HepG2 (cell line): Measurements from ENCODE around the gene FNDC3B. TPM values are rescaled to one million over a fixed set of nuclear protein-coding genes. Genes with fewer than 3 reads are reported as not detected.

ENCODE experiments used
- ATAC-seq: fragments of 200-7000 bp; cut with Tn5 transposase; 3 replicates; pipeline ENCODE4 v1.9.1; 2020; ENCODE audit warnings: mild to moderate bottlenecking, moderate library complexity
- BruUV-seq: library from RNA; stranded (reverse); fragments of 400-500 nt; replicated peaks from 2 replicates; lab custom pipeline; 2021; lab: Mats Ljungman, UMichigan
- CTCF ChIA-PET: fragments of 300-600 bp; formaldehyde crosslinking; extraction: SDS; loops from one replicate; lab custom pipeline; 2021; ENCODE audit warnings: low total read pairs, inconsistent platforms, low intra/inter-chr PET ratio; lab: Yijun Ruan, JAX
- POLR2A ChIA-PET: fragments of 350-600 bp; sonication (Branson Sonifier 250); formaldehyde crosslinking; loops from one replicate; lab custom pipeline; 2020; ENCODE audit warnings: antibody characterized with exemption, inconsistent platforms; lab: Yijun Ruan, JAX
- DNase-seq: peaks from one replicate; pipeline ENCODE4 v3.0.0-alpha.2; 2015; ENCODE audit warnings: low spot score
- FAIRE-seq: peaks from 3 replicates; lab custom pipeline; 2011; peaks lifted over from hg19 to GRCh38; lab: Jason Lieb, UNC
- H2AFZ ChIP-seq: one replicate; pipeline ENCODE4 v1.6.1; 2011; ENCODE audit warnings: low read length, inconsistent platforms
- H3K27ac ChIP-seq: fragments of 300-600 bp; 3 replicates; pipeline ENCODE4 v1.8.0; 2011; ENCODE audit warnings: mixed run types, mild to moderate bottlenecking, mixed read lengths, low read length, inconsistent platforms; ENCODE audit not compliant: insufficient read depth; ENCODE audit errors: extremely low read length
- H3K27me3 ChIP-seq, 2 experiments: fragments of 200-600 bp in 1 of 2; 2 replicates in 1 of 2; 3 replicates in 1 of 2; pipeline versions ENCODE4 v1.6.0 to v1.8.0; 2011; ENCODE audit warnings: low read length in 2 of 2, mild to moderate bottlenecking in 2 of 2, moderate library complexity in 2 of 2, inconsistent platforms in 1 of 2; ENCODE audit not compliant: insufficient read depth in 2 of 2, control insufficient read depth in 1 of 2
- H3K36me3 ChIP-seq, 2 experiments: fragments of 200-600 bp in 1 of 2; replicated peaks in 1 of 2; 2 replicates in 1 of 2; 3 replicates in 1 of 2; pipeline versions ENCODE4 v1.5.1 to v1.8.0; 2011; ENCODE audit warnings: low read length in 2 of 2, inconsistent platforms in 1 of 2; ENCODE audit not compliant: insufficient read depth in 2 of 2, control insufficient read depth in 1 of 2
- H3K4me1 ChIP-seq: 2 replicates; pipeline ENCODE4 v1.5.1; 2012; ENCODE audit warnings: low read length, inconsistent platforms; ENCODE audit not compliant: insufficient read depth
- H3K4me2 ChIP-seq: 2 replicates; pipeline ENCODE4 v1.6.0; 2011; ENCODE audit warnings: low read depth, low read length, inconsistent platforms
- H3K4me3 ChIP-seq, 3 experiments: fragments of 200-600 bp in 1 of 3; sonication (generic), shearing (Covaris generic) in 1 of 3; replicated peaks in 1 of 3; 2 replicates each; pipeline ENCODE4 v1.5.1; 2011 to 2016; ENCODE audit warnings: low read length in 3 of 3, inconsistent platforms in 2 of 3, low read depth in 2 of 3, mild to moderate bottlenecking in 2 of 3, control low read depth in 1 of 3, mixed read lengths in 1 of 3; ENCODE audit not compliant: insufficient read depth in 1 of 3
- H3K79me2 ChIP-seq: one replicate; pipeline ENCODE4 v1.6.1; 2011; ENCODE audit warnings: low read length, inconsistent platforms; ENCODE audit not compliant: insufficient read depth
- H3K9ac ChIP-seq: 2 replicates; pipeline ENCODE4 v1.6.0; 2011; ENCODE audit warnings: mild to moderate bottlenecking, low read depth, low read length, inconsistent platforms; ENCODE audit not compliant: insufficient read depth
- H3K9me3 ChIP-seq: 2 replicates; pipeline ENCODE4 v1.5.1; 2012; ENCODE audit warnings: mild to moderate bottlenecking, low read length
- H4K20me1 ChIP-seq: 2 replicates; pipeline ENCODE4 v1.6.0; 2011; ENCODE audit warnings: inconsistent platforms, mild to moderate bottlenecking, low read length, moderate library complexity; ENCODE audit not compliant: insufficient read depth
- AGO1 ChIP-seq: fragments of 200-400 bp; formaldehyde crosslinking; IDR thresholded peaks from 2 replicates; pipeline ENCODE4 v1.6.1; 2017; ENCODE audit warnings: mild to moderate bottlenecking, low read depth, low read length, moderate library complexity; ENCODE audit not compliant: poor library complexity, severe bottlenecking
- ATF3 ChIP-seq: sonication (generic); formaldehyde crosslinking; IDR thresholded peaks from 2 replicates; pipeline ENCODE4 v1.4.0; 2020; ENCODE audit warnings: missing genetic modification reagents
- ELF4 ChIP-seq: sonication (generic); formaldehyde crosslinking; IDR thresholded peaks from 2 replicates; pipeline ENCODE4 v1.5.0; 2020; ENCODE audit warnings: missing genetic modification reagents, mild to moderate bottlenecking, moderate library complexity, borderline replicate concordance
- FOXP1 ChIP-seq, 2 experiments: fragments of 450-650 bp in 1 of 2; IDR thresholded peaks; 2 replicates each; pipeline ENCODE4 v1.6.1; 2017 to 2018; ENCODE audit warnings: antibody characterized with exemption in 1 of 2
- ISL2 ChIP-seq: sonication (generic); formaldehyde crosslinking; IDR thresholded peaks from 2 replicates; pipeline ENCODE4 v1.5.0; 2020; ENCODE audit warnings: missing genetic modification reagents
- MED8 ChIP-seq: sonication (generic); formaldehyde crosslinking; IDR thresholded peaks from 2 replicates; pipeline ENCODE4 v1.8.1; 2023; ENCODE audit warnings: mild to moderate bottlenecking, missing genetic modification reagents; ENCODE audit not compliant: insufficient replicate concordance
- NCOA2 ChIP-seq: sonication (generic); formaldehyde crosslinking; IDR thresholded peaks from 2 replicates; pipeline ENCODE4 v1.8.0; 2022; ENCODE audit warnings: inconsistent platforms
- NFKBIZ ChIP-seq: IDR thresholded peaks from 2 replicates; pipeline ENCODE4 v1.6.1; 2018; ENCODE audit warnings: missing genetic modification reagents, missing compliant biosample characterization
- RARG ChIP-seq: sonication (generic); formaldehyde crosslinking; IDR thresholded peaks from 2 replicates; pipeline ENCODE4 v1.4.0; 2020; ENCODE audit warnings: low read depth, mild to moderate bottlenecking, missing genetic modification reagents
- RBM22 ChIP-seq: fragments of 200-400 bp; formaldehyde crosslinking; optimal IDR thresholded peaks from 2 replicates; pipeline ENCODE3; 2017; ENCODE audit warnings: mild to moderate bottlenecking, low read length, moderate library complexity
- SKI ChIP-seq: fragments of 450-650 bp; IDR thresholded peaks from one replicate; pipeline ENCODE4 v1.6.1; 2018; ENCODE audit warnings: mild to moderate bottlenecking; ENCODE audit not compliant: partially characterized antibody
- ZMAT5 ChIP-seq: sonication (generic); formaldehyde crosslinking; IDR thresholded peaks from 2 replicates; pipeline ENCODE4 v1.5.0; 2020; ENCODE audit warnings: mild to moderate bottlenecking, low read depth, missing genetic modification reagents, borderline replicate concordance
- ZNF260 ChIP-seq: sonication (generic); formaldehyde crosslinking; IDR thresholded peaks from 2 replicates; pipeline ENCODE4 v1.4.0; 2020; ENCODE audit warnings: missing genetic modification reagents, low read depth, mild to moderate bottlenecking, borderline replicate concordance
- ZNF3 ChIP-seq: IDR thresholded peaks from 2 replicates; pipeline ENCODE4 v1.7.0; 2017; ENCODE audit warnings: inconsistent platforms
- ZNF747 ChIP-seq: sonication (generic); formaldehyde crosslinking; IDR thresholded peaks from 2 replicates; pipeline ENCODE4 v1.8.1; 2023; ENCODE audit warnings: missing genetic modification reagents, mild to moderate bottlenecking, borderline replicate concordance
- ZSCAN5A ChIP-seq: sonication (generic); formaldehyde crosslinking; IDR thresholded peaks from 2 replicates; pipeline ENCODE4 v1.8.0; 2022; ENCODE audit warnings: mild to moderate bottlenecking, missing genetic modification reagents, borderline replicate concordance
- WGBS: methylation state at CpG from one replicate; pipeline ENCODE4 v1.1.6; 2017; ENCODE audit warnings: low lambda C conversion rate; 5-methylcytosine and 5-hydroxymethylcytosine counted together
- in situ Hi-C: cut with HindIII; loops from 2 replicates; pipeline ENCODE4 v1.10.0; 2017; ENCODE audit warnings: low pct_unique_long_range_greater_than_20kb; ENCODE audit not compliant: extremely low pct_ligation_motif_present
- intact Hi-C: fragments of 100-400 bp; cut with micrococcal nuclease; formaldehyde crosslinking; loops from one replicate; pipeline ENCODE4 v1.10.0; 2022; ENCODE audit not compliant: unreplicated experiment
- polyA plus RNA-seq, 8 experiments: library from polyadenylated mRNA; depleted of rRNA in 3 of 8; stranded (reverse) in 7 of 8; unstranded in 1 of 8; fragments of >200 nt; fragmentation: Illumina TruSeq in 4 of 8; extraction: Trizol in 4 of 8; gene quantifications; 2 replicates each; pipeline versions ENCODE4 v1.2.1 to v1.2.3, GENCODE V29; 2011 to 2016; ENCODE audit warnings: low read depth in 4 of 8, missing spikeins in 1 of 8, mixed read lengths in 1 of 8; ENCODE audit not compliant: insufficient read depth in 1 of 8
- total RNA-seq, 5 experiments: library from RNA; depleted of rRNA; stranded (reverse); fragments of >200 nt; fragmentation: Illumina TruSeq; extraction: Trizol; gene quantifications; 2 replicates each; pipeline ENCODE4 v1.2.3, GENCODE V29; 2016; ENCODE audit warnings: low read depth in 1 of 5

Gene FNDC3B
- total and polyA plus RNA-seq, 2 of the 13 experiments (the other 11 are each of a cell fraction or from before 2014, with no cell fraction given), result 74.8 to 103 TPM

- no peak overlapping the region for H3K27ac ChIP-seq
- no peak overlapping the region for H3K4me3 ChIP-seq
- intact Hi-C loops (no loop called here), in situ Hi-C loops (no loop called here)
- ATAC-seq, result no peak
- WGBS, result 95% methylated on average over 11 of the region's 11 CpGs
- H2AFZ ChIP-seq, result no peak overlapping the region
- H3K27me3 ChIP-seq, result no peaks in the 10 kb centered on the region
- peak; percentile 82 for TF ChIP-seq RBM22
- no peak for TF ChIP-seq ELF4 (CRISPR knock-in tag)
- H4K20me1 ChIP-seq, result peaks cover 95% of the 10 kb centered on the region
- no peaks in the 10 kb centered on the region for H3K9me3 ChIP-seq
- DNase-seq, result no peak
- no peak for FAIRE-seq
- H3K79me2 ChIP-seq, result peaks cover 94% of the 10 kb centered on the region
- ChIA-PET POLR2A (no interaction called here), CTCF (no interaction called here)
- H3K4me1 ChIP-seq, result peaks cover 42% of the 10 kb centered on the region
- no TSS peak for BruUV-seq
- peaks cover 10 to 50% of the 10 kb centered on the region in 2 experiments for H3K36me3 ChIP-seq
- H3K9ac ChIP-seq, result no peak overlapping the region
- H3K4me2 ChIP-seq, result no peak overlapping the region
These were observed 149.1 kb downstream of the FNDC3B start for GRCh38 chr3:172188511-172188910.

- CTCF ChIA-PET, result no interaction called here
- Histone ChIP-seq H3K27ac (peak overlapping the region; percentile 2), H4K20me1 (peaks cover 95% of the 10 kb centered on the region)
These were observed 149.8 kb downstream of the FNDC3B start for GRCh38 chr3:172189213-172189612.

More at GRCh38 chr3:172189213-172189612, 149.8 kb downstream of the FNDC3B start:
- peaks cover 10 to 52% of the 10 kb centered on the region in 2 experiments for H3K36me3 ChIP-seq
- in situ Hi-C loops, result no loop called here
- 97% methylated on average over 2 of the region's 2 CpGs for WGBS
- ATAC-seq (no peak), DNase-seq (no peak), FAIRE-seq (no peak)
- TF ChIP-seq NFKBIZ (no peak), SKI (no peak), ZSCAN5A (CRISPR knock-in tag) (no peak), NCOA2 (no peak), ISL2 (CRISPR knock-in tag) (no peak), FOXP1 (IDR thresholded peaks at IDR 0.05) (no peak), FOXP1 (CRISPR knock-in tag; IDR thresholded peaks at IDR 0.05) (no peak), AGO1 (no peak), ZNF260 (no peak), ZNF747 (CRISPR knock-in tag) (no peak), ATF3 (CRISPR knock-in tag) (no peak), MED8 (CRISPR knock-in tag) (no peak), ZNF3 (CRISPR knock-in tag) (no peak), ELF4 (CRISPR knock-in tag) (no peak), RARG (CRISPR knock-in tag) (no peak), ZMAT5 (CRISPR knock-in tag) (no peak)
- POLR2A ChIA-PET, result no interaction called here
- no TSS peak for BruUV-seq
- H3K79me2 ChIP-seq, result peaks cover 92% of the 10 kb centered on the region
- no peak overlapping the region for H3K4me2 ChIP-seq
- no peak overlapping the region for H3K4me3 ChIP-seq
- peaks cover 44% of the 10 kb centered on the region for H3K4me1 ChIP-seq
- intact Hi-C loops, result no loop called here
- no peaks in the 10 kb centered on the region for H3K27me3 ChIP-seq
- H3K9ac ChIP-seq, result no peak overlapping the region
- H2AFZ ChIP-seq, result no peak overlapping the region
- H3K9me3 ChIP-seq, result no peaks in the 10 kb centered on the region
